ENCODE measurements around the gene OR13C9.

- no peak for TF ChIP-seq SNAI2 (CRISPR knock-in tag; IDR thresholded peaks at IDR 0.05)
- TF ChIP-seq CSDC2 (CRISPR knock-in tag; IDR thresholded peaks at IDR 0.05) = no peak
- TF ChIP-seq TCF4 (CRISPR knock-in tag; IDR thresholded peaks at IDR 0.05; ENCODE audit: borderline replicate concordance) = no peak
Observed at GRCh38 chr9:104618104-104618503, at the start of gene OR13C9.

Data from SK-N-SH treated with all-trans-retinoic acid at 6 μM for 48 hours (cell line).